Epithelial cell of proximal tubule (primary cell): ENCODE data around the gene LZIC. TPM values are rescaled to one million over a fixed set of nuclear protein-coding genes. Genes with fewer than 3 reads are reported as not detected.

Experiments used
- DNase-seq: peaks from one replicate; pipeline ENCODE4 v3.0.0-alpha.2; 2011; ENCODE audit warnings: low read depth
- H3K4me3 ChIP-seq: 2 replicates; pipeline ENCODE4 v1.5.1; 2011; ENCODE audit warnings: low read depth, mild to moderate bottlenecking, low read length
- CTCF ChIP-seq: conservative IDR thresholded peaks from 2 replicates; pipeline ENCODE4 v1.5.1; 2012; ENCODE audit warnings: low read depth, mild to moderate bottlenecking, low read length
- total RNA-seq: library from RNA; depleted of rRNA; stranded (reverse); fragments of >200 nt; gene quantifications from 2 replicates; pipeline ENCODE4 v1.2.3, GENCODE V29; 2015

The LZIC gene
- total RNA-seq, 1 donor from 2014 or later = 20.6 TPM

- no peak for TF ChIP-seq CTCF
- H3K4me3 ChIP-seq = no peak overlapping the region
- DNase-seq = no peak
These were observed 38.6 kb downstream of the LZIC start for GRCh38 chr1:9904596-9904995.

GRCh38 chr1:9903801-9904527 is 39.2 kb downstream of the LZIC start:
- H3K4me3 ChIP-seq = no peak overlapping the region
- no peak for TF ChIP-seq CTCF

GRCh38 chr1:9902060-9902452 is 41.1 kb downstream of the LZIC start:
- TF ChIP-seq CTCF = no peak
- H3K4me3 ChIP-seq = no peak overlapping the region
- no peak for DNase-seq

More at GRCh38 chr1:9903801-9904527, 39.2 kb downstream of the LZIC start:
- no peak for DNase-seq

- no peak for TF ChIP-seq CTCF
These were observed 41.8 kb downstream of the LZIC start for GRCh38 chr1:9901148-9902059.

GRCh38 chr1:9900142-9901043 is 42.8 kb downstream of the LZIC start:
- no peak for DNase-seq
- TF ChIP-seq CTCF = no peak
- no peak overlapping the region for H3K4me3 ChIP-seq

More at GRCh38 chr1:9901148-9902059, 41.8 kb downstream of the LZIC start:
- no peak for DNase-seq
- H3K4me3 ChIP-seq = no peak overlapping the region

GRCh38 chr1:9894115-9894514 is 49.1 kb downstream of the LZIC start:
- DNase-seq = no peak
- no peak for TF ChIP-seq CTCF
- H3K4me3 ChIP-seq = no peak overlapping the region
